IMR-90 (cell line): ENCODE results near the gene MYF6. TPM values are rescaled to one million over a fixed set of nuclear protein-coding genes. Genes with fewer than 3 reads are reported as not detected.
A peak's percentile ranks its signal among the peaks of the same experiment; 100 is the strongest.

Experiments
- ATAC-seq: fragments of 200-7000 bp; cut with Tn5 transposase; 2 replicates; pipeline ENCODE4 v1.9.1; 2020; ENCODE audit warnings: low read depth, mild to moderate bottlenecking, moderate library complexity
- BruUV-seq: library from RNA; stranded (reverse); fragments of 400-500 nt; replicated peaks from 2 replicates; lab custom pipeline; 2021; lab: Mats Ljungman, UMichigan
- CTCF ChIA-PET: fragments of 300-600 bp; formaldehyde crosslinking; extraction: SDS; loops from one replicate; lab custom pipeline; 2021; ENCODE audit warnings: antibody characterized with exemption; lab: Yijun Ruan, JAX
- POLR2A ChIA-PET: fragments of 300-600 bp; sonication (Branson Sonifier 250); formaldehyde crosslinking; loops from one replicate; lab custom pipeline; 2022; ENCODE audit warnings: antibody characterized with exemption; ENCODE audit not compliant: unreplicated experiment; lab: Charles Lee
- DNase-seq: peaks from one replicate; pipeline ENCODE4 v3.0.0; 2013
- H2AFZ ChIP-seq: replicated peaks from 2 replicates; pipeline ENCODE3; 2013; ENCODE audit warnings: low read length, mild to moderate bottlenecking; ENCODE audit not compliant: poor library complexity
- H2AK5ac ChIP-seq: 2 replicates; pipeline ENCODE4 v1.6.1; 2013; ENCODE audit warnings: low read depth, low read length, inconsistent platforms
- H2AK9ac ChIP-seq: replicated peaks from 2 replicates; pipeline ENCODE3; 2013; ENCODE audit warnings: mild to moderate bottlenecking, low read depth, low read length, moderate library complexity; ENCODE audit not compliant: poor library complexity
- H2BK120ac ChIP-seq: 2 replicates; pipeline ENCODE4 v1.6.1; 2013; ENCODE audit warnings: low read depth, low read length, inconsistent platforms
- H2BK15ac ChIP-seq: 3 replicates; pipeline ENCODE4 v1.6.1; 2013; ENCODE audit warnings: low read depth, low read length, inconsistent platforms
- H2BK20ac ChIP-seq: 2 replicates; pipeline ENCODE4 v1.6.1; 2013; ENCODE audit warnings: low read depth, mild to moderate bottlenecking, inconsistent platforms, low read length, moderate library complexity
- H2BK5ac ChIP-seq: 2 replicates; pipeline ENCODE4 v1.6.1; 2013; ENCODE audit warnings: mild to moderate bottlenecking, low read depth, low read length, inconsistent platforms; ENCODE audit not compliant: poor library complexity, severe bottlenecking
- H3K14ac ChIP-seq: replicated peaks from 2 replicates; pipeline ENCODE4 v1.6.1; 2013; ENCODE audit warnings: low read depth, low read length, inconsistent platforms
- H3K18ac ChIP-seq: 2 replicates; pipeline ENCODE4 v1.6.1; 2013; ENCODE audit warnings: low read depth, low read length, control low read depth
- H3K23ac ChIP-seq: 2 replicates; pipeline ENCODE4 v1.6.1; 2013; ENCODE audit warnings: low read depth, low read length, inconsistent platforms
- H3K27ac ChIP-seq: 2 replicates; pipeline ENCODE4 v1.5.1; 2013; ENCODE audit warnings: mild to moderate bottlenecking, control low read depth, low read length; ENCODE audit not compliant: insufficient read depth
- H3K27me3 ChIP-seq: 2 replicates; pipeline ENCODE4 v1.6.1; 2013; ENCODE audit warnings: low read length; ENCODE audit not compliant: control insufficient read depth, insufficient read depth
- H3K36me3 ChIP-seq: 2 replicates; pipeline ENCODE4 v1.6.1; 2013; ENCODE audit warnings: low read length, mixed read lengths; ENCODE audit not compliant: control insufficient read depth, insufficient read depth
- H3K4ac ChIP-seq: 2 replicates; pipeline ENCODE4 v1.6.1; 2013; ENCODE audit warnings: low read depth, low read length, inconsistent platforms
- H3K4me1 ChIP-seq: 2 replicates; pipeline ENCODE4 v1.6.1; 2013; ENCODE audit warnings: low read length, mixed read lengths; ENCODE audit not compliant: control insufficient read depth, insufficient read depth
- H3K4me2 ChIP-seq: 2 replicates; pipeline ENCODE4 v1.6.1; 2013; ENCODE audit warnings: low read depth, mild to moderate bottlenecking, control low read depth, low read length, moderate library complexity
- H3K4me3 ChIP-seq: 2 replicates; pipeline ENCODE4 v1.5.1; 2013; ENCODE audit warnings: low read depth, mild to moderate bottlenecking, control low read depth, low read length, moderate library complexity; ENCODE audit not compliant: insufficient read depth
- H3K56ac ChIP-seq: 2 replicates; pipeline ENCODE4 v1.6.1; 2013; ENCODE audit warnings: low read length, inconsistent platforms; ENCODE audit not compliant: insufficient read depth; ENCODE audit errors: extremely low read depth
- H3K79me1 ChIP-seq, 2 experiments: 2 replicates each; pipeline ENCODE4 v1.6.1; 2013; ENCODE audit warnings: low read length in 2 of 2, inconsistent platforms in 1 of 2, low read depth in 1 of 2
- H3K9ac ChIP-seq: 2 replicates; pipeline ENCODE4 v1.6.1; 2013; ENCODE audit warnings: low read depth, low read length, control low read depth
- H3K9me1 ChIP-seq: 2 replicates; pipeline ENCODE4 v1.6.1; 2013; ENCODE audit warnings: low read length, inconsistent platforms; ENCODE audit not compliant: insufficient read depth
- H3K9me3 ChIP-seq: 2 replicates; pipeline ENCODE4 v1.6.1; 2013; ENCODE audit warnings: low read length; ENCODE audit not compliant: control insufficient read depth, insufficient read depth
- H4K20me1 ChIP-seq: 2 replicates; pipeline ENCODE4 v1.6.1; 2013; ENCODE audit warnings: low read length, inconsistent platforms; ENCODE audit not compliant: insufficient read depth
- H4K5ac ChIP-seq: 2 replicates; pipeline ENCODE4 v1.6.1; 2013; ENCODE audit warnings: mild to moderate bottlenecking, low read depth, low read length, control low read depth
- H4K8ac ChIP-seq, 2 experiments: 2 replicates each; pipeline ENCODE4 v1.6.1; 2013; ENCODE audit warnings: low read depth in 2 of 2, low read length in 2 of 2, control low read depth in 1 of 2, inconsistent platforms in 1 of 2
- H4K91ac ChIP-seq: 2 replicates; pipeline ENCODE4 v1.6.1; 2013; ENCODE audit warnings: low read depth, low read length, inconsistent platforms; ENCODE audit not compliant: insufficient read depth
- CHD1 ChIP-seq: IDR thresholded peaks from 2 replicates; pipeline ENCODE4 v1.6.1; 2012; ENCODE audit warnings: low read depth, low read length, improper control_type of control experiment
- CTCF ChIP-seq: conservative IDR thresholded peaks from 2 replicates; pipeline ENCODE4 v1.5.1; 2012; ENCODE audit warnings: mild to moderate bottlenecking, low read depth, low read length, improper control_type of control experiment
- ELK1 ChIP-seq: fragments of 150-350 bp; IDR thresholded peaks from 2 replicates; pipeline ENCODE4 v1.6.1; 2016; ENCODE audit warnings: low read depth, mild to moderate bottlenecking, low read length, moderate library complexity, borderline replicate concordance
- MXI1 ChIP-seq: IDR thresholded peaks from 2 replicates; pipeline ENCODE4 v1.6.1; 2012; ENCODE audit warnings: low read depth, mild to moderate bottlenecking, low read length, moderate library complexity, borderline replicate concordance
- NFE2L2 ChIP-seq: fragments of 150-350 bp; IDR thresholded peaks from 2 replicates; pipeline ENCODE4 v1.6.1; 2016; ENCODE audit warnings: low read depth, mild to moderate bottlenecking, low read length
- RAD21 ChIP-seq: IDR thresholded peaks from 2 replicates; pipeline ENCODE4 v1.6.1; 2012; ENCODE audit warnings: low read length, improper control_type of control experiment
- RCOR1 ChIP-seq: IDR thresholded peaks from 2 replicates; pipeline ENCODE4 v1.6.1; 2012; ENCODE audit warnings: mild to moderate bottlenecking, low read length, improper control_type of control experiment; ENCODE audit not compliant: insufficient replicate concordance
- SMC3 ChIP-seq: fragments of 150-350 bp; IDR thresholded peaks from 2 replicates; pipeline ENCODE4 v1.6.1; 2016; ENCODE audit warnings: low read depth, mild to moderate bottlenecking, antibody characterized with exemption, low read length, moderate library complexity
- USF2 ChIP-seq: fragments of 150-350 bp; IDR thresholded peaks from 2 replicates; pipeline ENCODE4 v1.6.1; 2017; ENCODE audit warnings: mild to moderate bottlenecking, antibody characterized with exemption, low read length, low read depth
- WGBS, 2 experiments: methylation state at CpG; one replicate each; pipeline versions ENCODE4 v1.1.5 to v1.1.7; 2013; ENCODE audit warnings: missing lambda C conversion rate in 2 of 2; ENCODE audit not compliant: insufficient read length in 1 of 2; ENCODE audit errors: extremely low coverage in 2 of 2; 5-methylcytosine and 5-hydroxymethylcytosine counted together
- dilution Hi-C: fragments of 300-500 bp; cut with HindIII; formaldehyde crosslinking; loops from one replicate; pipeline ENCODE4 v1.14.3; 2018; ENCODE audit warnings: low sequenced_read_pairs; ENCODE audit not compliant: unreplicated experiment
- in situ Hi-C: fragments of 300-500 bp; cut with MboI; formaldehyde crosslinking; loops from 3 replicates; pipeline ENCODE4 v1.14.3; 2019; ENCODE audit warnings: low sequenced_read_pairs, inconsistent platforms, mixed read lengths
- intact Hi-C: fragments of 100-400 bp; cut with micrococcal nuclease; formaldehyde crosslinking; loops from 2 replicates; pipeline ENCODE4 v1.10.0; 2022
- polyA plus RNA-seq, 3 experiments: library from polyadenylated mRNA; depleted of rRNA; stranded (reverse); fragments of >200 nt; gene quantifications; 2 replicates each; pipeline ENCODE4 v1.2.3, GENCODE V29; 2012; ENCODE audit warnings: low replicate concordance in 1 of 3
- total RNA-seq: library from RNA; depleted of rRNA; stranded (reverse); fragments of >200 nt; gene quantifications from 2 replicates; pipeline ENCODE4 v1.2.3, GENCODE V29; 2012

Gene MYF6
- total and polyA plus RNA-seq, 2 of the 4 experiments (the other 2 are of a cell fraction) = not detected

GRCh38 chr12:80754274-80754673, 46.8 kb downstream of the MYF6 start:
- Histone ChIP-seq H2BK5ac (no peak overlapping the region), H2BK20ac (no peak overlapping the region), H3K4ac (no peak overlapping the region; the same call in 1 of the 2 replicates), H3K4me2 (no peak overlapping the region), H3K56ac (no peak overlapping the region), H2BK120ac (no peak overlapping the region), H2BK15ac (no peak overlapping the region), H3K36me3 (no peaks in the 10 kb centered on the region), H4K91ac (no peak overlapping the region), H3K79me1 (no peaks in the 10 kb centered on the region), H3K4me1 (no peaks in the 10 kb centered on the region), H3K9ac (no peak overlapping the region), H2AFZ (peak overlapping the region; percentile 5), H3K9me1 (0 out of 2 replicates have a peak, but pooled peaks cover 3% of the 10 kb centered on the region), H4K8ac (no peak overlapping the region), H4K20me1 (no peaks in the 10 kb centered on the region), H3K18ac (no peak overlapping the region), H3K14ac (no peak overlapping the region), H3K4me3 (no peak overlapping the region), H3K27me3 (no peaks in the 10 kb centered on the region), H3K23ac (no peak overlapping the region), H4K5ac (no peak overlapping the region), H3K27ac (no peak overlapping the region), H2AK9ac (no peak overlapping the region), H2AK5ac (no peak overlapping the region), H3K9me3 (no peaks in the 10 kb centered on the region)
- in situ Hi-C loops (loop anchor here (25.0 kb wide), 1 partner anchor 542 kb away; no protein-coding TSS in a partner anchor), intact Hi-C loops (no loop called here), dilution Hi-C loops (no loop called here)
- POLR2A ChIA-PET = no interaction called here
- DNase-seq (no peak), ATAC-seq (no peak)
- no CpG with 5 or more reads among the region's 3 CpGs for WGBS, 2 experiments
- TF ChIP-seq RCOR1 (no peak), SMC3 (no peak), USF2 (no peak), RAD21 (no peak), CHD1 (no peak), ELK1 (no peak), CTCF (no peak), NFE2L2 (no peak), MXI1 (no peak)
- CTCF ChIA-PET = no interaction called here
- no TSS peak for BruUV-seq
